ENCODE data around the gene TEKTIP1.

TEKTIP1 gene

DNA sequence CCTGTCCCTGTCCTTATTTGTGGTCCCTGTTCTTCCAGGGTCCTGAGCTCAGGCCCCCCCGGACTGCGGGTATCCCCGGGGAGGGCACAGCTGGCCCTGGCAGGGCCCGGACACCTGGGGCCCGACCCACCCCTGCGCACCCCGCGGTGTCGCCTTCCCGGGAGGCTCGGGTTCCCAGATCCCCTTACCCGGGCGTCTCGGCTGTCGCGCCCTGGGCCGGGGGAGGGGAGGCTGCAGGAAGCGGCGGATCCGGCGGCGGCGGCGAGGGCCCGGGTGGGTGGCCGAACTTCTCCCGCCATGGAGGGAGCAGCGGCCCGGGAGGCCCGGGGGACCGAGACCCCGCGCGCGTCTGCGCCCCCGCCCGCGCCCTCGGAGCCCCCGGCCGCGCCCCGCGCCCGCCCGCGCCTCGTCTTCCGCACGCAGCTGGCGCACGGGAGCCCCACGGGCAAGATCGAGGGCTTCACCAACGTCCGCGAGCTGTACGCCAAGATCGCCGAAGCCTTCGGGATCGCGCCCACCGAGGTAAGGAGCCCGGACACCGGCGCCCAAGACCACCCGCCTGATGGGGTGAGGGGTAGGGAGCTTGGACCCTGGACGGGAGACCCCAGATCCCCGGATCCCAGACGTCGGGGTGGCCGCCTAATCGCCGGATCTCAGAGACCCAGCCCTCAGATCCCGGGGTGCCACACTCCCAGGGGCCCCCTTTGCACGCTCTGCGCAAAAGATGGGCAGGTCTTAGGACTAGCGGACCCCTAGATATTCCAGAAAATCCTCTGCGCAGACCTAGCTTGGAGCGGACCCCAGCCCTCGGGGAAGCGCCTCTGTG lies 46.5 kb downstream of the TEKTIP1 start, which contains the start of gene GIPC3:
GIPC3 (plus strand) TSS at position 178 of the 826 bp plus-strand sequence; CDS start at position 298, 120 bp downstream.
- DNase-seq (ENCODE audit: low spot score) = no peak

DNA sequence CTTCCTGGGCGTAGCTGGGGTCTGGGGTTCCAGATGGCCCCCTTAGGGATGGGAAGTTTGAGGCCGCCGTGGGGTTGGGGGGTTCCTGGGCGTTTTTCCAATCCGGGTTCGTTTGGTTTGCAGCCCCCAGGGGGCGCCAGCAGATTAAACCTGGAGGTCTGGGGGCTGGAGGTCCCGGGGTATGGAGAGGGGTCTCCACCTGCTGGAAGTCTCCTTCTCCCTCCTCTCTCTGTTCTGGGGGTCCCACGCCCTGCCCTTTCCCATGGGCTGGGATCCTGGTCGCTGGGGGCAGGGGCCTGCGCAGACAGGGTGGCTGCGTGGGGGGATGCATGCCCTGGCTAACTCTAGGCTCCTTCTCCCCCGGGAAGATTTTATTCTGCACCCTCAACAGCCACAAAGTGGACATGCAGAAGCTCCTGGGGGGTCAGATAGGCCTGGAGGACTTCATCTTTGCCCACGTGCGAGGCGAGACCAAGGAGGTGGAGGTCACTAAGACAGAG lies 47.2 kb downstream of the TEKTIP1 start:
- DNase-seq (ENCODE audit: low spot score) = no peak

- no peak for DNase-seq (ENCODE audit: low spot score)
These were observed 47.9 kb downstream of the TEKTIP1 start for GRCh38 chr19:3586707-3587346.

DNA sequence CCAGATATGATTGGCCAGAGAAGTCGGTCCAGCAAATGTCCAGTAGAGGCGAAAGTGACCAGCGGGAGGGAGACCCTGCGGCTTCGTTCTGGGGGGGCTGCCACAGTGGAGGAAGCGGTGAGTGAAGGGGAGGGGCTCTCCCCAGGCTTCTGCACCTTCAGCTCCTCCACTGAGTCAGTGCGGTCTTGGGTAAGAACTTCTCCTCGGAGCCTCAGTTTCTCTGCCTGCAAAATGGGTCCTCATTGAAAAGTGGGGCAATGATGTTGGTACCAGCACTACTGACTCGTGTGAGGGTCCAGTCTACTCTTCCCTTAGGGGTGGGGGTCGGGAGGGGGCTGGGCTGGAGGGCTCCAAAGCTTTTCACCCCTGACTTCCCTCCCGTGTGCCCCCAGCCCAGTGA lies 50.5 kb downstream of the TEKTIP1 start:
- DNase-seq (ENCODE audit: low spot score) = no peak

GRCh38 chr19:3589949-3590348 lies 51.0 kb downstream of the TEKTIP1 start:
- no peak for DNase-seq (ENCODE audit: low spot score)

- DNase-seq (ENCODE audit: low spot score) = no peak
These were observed 52.2 kb downstream of the TEKTIP1 start for GRCh38 chr19:3590991-3591659.

DNA sequence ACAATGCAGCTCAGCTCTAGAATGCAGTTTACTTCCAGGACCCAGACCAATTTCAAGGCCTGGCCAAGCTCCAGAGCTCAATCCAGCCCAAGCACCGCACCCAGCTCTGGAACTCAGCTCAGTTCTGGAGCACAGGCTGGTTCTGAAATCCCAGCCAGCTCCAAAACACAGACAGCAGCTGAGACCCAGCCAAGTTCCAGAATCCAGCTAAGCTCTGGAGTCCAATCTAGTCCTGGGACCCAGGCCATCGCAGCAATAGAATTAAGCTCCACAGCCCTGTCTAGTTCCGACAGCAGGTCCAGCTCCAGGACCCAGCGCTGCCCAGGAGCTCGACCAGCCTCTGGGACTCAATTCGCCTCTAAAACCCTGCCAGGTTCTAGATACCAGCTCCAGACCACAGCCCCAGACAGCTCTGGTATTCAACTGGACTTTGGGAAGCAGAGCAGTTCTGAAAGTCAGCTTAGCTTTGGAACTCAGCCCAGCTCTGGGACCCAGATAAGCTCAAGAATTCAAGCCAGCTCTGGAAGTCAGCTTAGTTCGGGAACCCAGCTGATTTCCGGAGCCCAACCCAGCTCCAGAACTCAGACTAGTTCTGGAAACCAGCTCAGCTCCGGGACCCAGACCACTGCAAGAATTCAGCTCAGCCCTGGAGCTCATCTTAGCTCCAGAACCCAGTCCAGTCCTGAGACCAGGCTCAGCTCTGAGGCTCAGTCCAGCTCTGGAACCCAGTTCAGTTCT lies 53.1 kb downstream of the TEKTIP1 start:
- no peak for DNase-seq (ENCODE audit: low spot score)

- DNase-seq (ENCODE audit: low spot score) = no peak
These were observed 54.2 kb downstream of the TEKTIP1 start for GRCh38 chr19:3593156-3593555.

Small RNA genes within 50 kb of the gene (small RNA-seq; reads per million reads assigned to genes)
- gene AC005786.1 (0 reads per million in 2 experiments), gene RF00212 (0 reads per million in 2 experiments)
